Ovary (tissue), 9 donors: ENCODE results near the gene GATA1. TPM values are rescaled to one million over a fixed set of nuclear protein-coding genes. Genes with fewer than 3 reads are reported as not detected.

ENCODE experiments used
- DNase-seq, 5 donors: peaks; one replicate each; pipeline ENCODE4 v3.0.0-alpha.2; 2019 to 2020
- H3K27ac ChIP-seq, 2 donors: fragments of 200-600 bp; one replicate each; pipeline versions ENCODE4 v1.5.1 to v1.8.0; 2019 to 2022
- H3K27me3 ChIP-seq: fragments of 200-600 bp; one replicate; pipeline ENCODE4 v1.8.0; 2022
- H3K36me3 ChIP-seq: fragments of 200-600 bp; sonication (generic); one replicate; pipeline ENCODE4 v1.5.1; 2019
- H3K4me1 ChIP-seq: one replicate; pipeline ENCODE4 v1.8.1; 2013; ENCODE audit warnings: mild to moderate bottlenecking, moderate library complexity; ENCODE audit not compliant: insufficient read depth
- H3K4me3 ChIP-seq: fragments of 200-600 bp; sonication (generic); one replicate; pipeline ENCODE4 v1.5.1; 2017
- H3K9me3 ChIP-seq, 2 donors: fragments of 200-600 bp in 1 of 2; sonication (generic) in 1 of 2; one replicate each; pipeline versions ENCODE4 v1.5.1 to v1.8.1; 2013 to 2019; ENCODE audit warnings: mild to moderate bottlenecking in 1 of 2, moderate library complexity in 1 of 2
- EP300 ChIP-seq: sonication (generic); formaldehyde crosslinking; IDR thresholded peaks from one replicate; pipeline ENCODE4 v1.6.1; 2017; ENCODE audit warnings: antibody characterized with exemption
- POLR2A ChIP-seq: fragments of 450-650 bp; IDR thresholded peaks from one replicate; pipeline ENCODE4 v1.6.1; 2017; ENCODE audit warnings: antibody characterized with exemption, mild to moderate bottlenecking, moderate library complexity
- WGBS, 3 donors: extraction: QIAGEN DNeasy Blood & Tissue Kit in 1 of 3; methylation state at CpG; one replicate each; pipeline versions ENCODE4 v1.1.5 to v1.1.7; 2013 to 2017; 5-methylcytosine and 5-hydroxymethylcytosine counted together
- intact Hi-C, 4 donors: fragments of 100-400 bp; cut with DNase I; formaldehyde crosslinking; loops; one replicate each; pipeline versions ENCODE4 v1.11.0 to v1.15.1; 2022 to 2023
- polyA plus RNA-seq, 2 donors: library from polyadenylated mRNA; stranded (reverse); fragments of 200-250 nt in 1 of 2; fragments of 350-450 nt in 1 of 2; fragmentation: Illumina TruSeq in 1 of 2; extraction: RNeasy Lipid Tissue Mini Kit (QIAGEN cat#74804) in 1 of 2; gene quantifications; one replicate each; pipeline ENCODE4 v1.2.3, GENCODE V29; 2013 to 2014
- total RNA-seq, 7 donors: library from RNA; depleted of rRNA in 2 of 7; stranded (reverse); fragments of >200 nt in 2 of 7; fragmentation: NEBNext Ultra II Directional in 3 of 7; extraction: Animal tissue kit (Norgen Biotek cat#: 25700) in 3 of 7; gene quantifications; one replicate each; pipeline versions ENCODE4 v1.1.0 to v1.2.4, GENCODE V29; 2016 to 2023
- TF ChIP-seq, protein P1 (sequence below), 3 donors: fragments of 450-650 bp in 2 of 3; fragments of 200-600 bp in 1 of 3; IDR thresholded peaks; one replicate each; pipeline versions ENCODE4 v1.5.1 to v1.8.0; 2016 to 2022; ENCODE audit warnings: antibody characterized with exemption in 3 of 3, mild to moderate bottlenecking in 1 of 3
- donor health status: DM: no; HTN: no; CAD: no; lungs with moderate emphysema.
- donor health status: DM: no; HTN: no; CAD: no.
- donor health status: Bipolar disorder and iron deficiency.
- donor health status: DM: yes; HTN: yes; CAD: no.
- donor health status: DM: no; HTN: no; CAD: no.
- donor health status: DM: yes; HTN: yes; CAD: no.

The GATA1 gene
- total and polyA plus RNA-seq, 9 donors, result 0.08 to 0.46 TPM; not detected in 7

DNA sequence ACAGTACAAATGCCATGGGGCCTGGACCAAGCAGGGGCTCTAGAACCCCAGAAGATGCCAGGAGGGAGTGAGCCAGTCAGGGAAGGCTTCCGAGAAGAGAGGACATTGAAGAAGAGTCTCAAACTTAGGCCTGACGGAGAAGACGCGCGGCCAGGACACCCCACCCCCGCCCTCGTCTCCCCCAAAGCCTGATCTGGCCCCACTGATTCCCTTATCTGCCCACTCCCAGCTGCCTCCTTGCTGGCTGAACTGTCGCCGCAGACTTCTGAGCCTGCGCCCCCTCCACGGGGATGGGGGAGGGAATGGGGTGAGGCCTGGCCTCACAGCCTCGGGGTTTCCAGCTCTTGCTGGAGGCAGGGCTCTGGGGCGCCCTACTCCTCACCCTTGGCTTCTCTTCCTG lies 3.6 kb upstream of the GATA1 start:
- 58 to 75% (median 69%) methylated on average over 13 of the region's 13 CpGs for WGBS, 3 donors
- Histone ChIP-seq H3K4me1 (no peaks in the 10 kb centered on the region), H3K9me3 (no peaks in the 10 kb centered on the region), H3K27me3 (no peaks in the 10 kb centered on the region), H3K4me3 (no peak overlapping the region), H3K27ac (no peak overlapping the region), H3K36me3 (no peaks in the 10 kb centered on the region)
- TF ChIP-seq EP300 (no peak), POLR2A (no peak)
- TF ChIP-seq, protein P1, sequence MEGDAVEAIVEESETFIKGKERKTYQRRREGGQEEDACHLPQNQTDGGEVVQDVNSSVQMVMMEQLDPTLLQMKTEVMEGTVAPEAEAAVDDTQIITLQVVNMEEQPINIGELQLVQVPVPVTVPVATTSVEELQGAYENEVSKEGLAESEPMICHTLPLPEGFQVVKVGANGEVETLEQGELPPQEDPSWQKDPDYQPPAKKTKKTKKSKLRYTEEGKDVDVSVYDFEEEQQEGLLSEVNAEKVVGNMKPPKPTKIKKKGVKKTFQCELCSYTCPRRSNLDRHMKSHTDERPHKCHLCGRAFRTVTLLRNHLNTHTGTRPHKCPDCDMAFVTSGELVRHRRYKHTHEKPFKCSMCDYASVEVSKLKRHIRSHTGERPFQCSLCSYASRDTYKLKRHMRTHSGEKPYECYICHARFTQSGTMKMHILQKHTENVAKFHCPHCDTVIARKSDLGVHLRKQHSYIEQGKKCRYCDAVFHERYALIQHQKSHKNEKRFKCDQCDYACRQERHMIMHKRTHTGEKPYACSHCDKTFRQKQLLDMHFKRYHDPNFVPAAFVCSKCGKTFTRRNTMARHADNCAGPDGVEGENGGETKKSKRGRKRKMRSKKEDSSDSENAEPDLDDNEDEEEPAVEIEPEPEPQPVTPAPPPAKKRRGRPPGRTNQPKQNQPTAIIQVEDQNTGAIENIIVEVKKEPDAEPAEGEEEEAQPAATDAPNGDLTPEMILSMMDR (IDR thresholded peaks at IDR 0.05), result no peak
- intact Hi-C loops, result no loop called here
- no peak for DNase-seq

DNA sequence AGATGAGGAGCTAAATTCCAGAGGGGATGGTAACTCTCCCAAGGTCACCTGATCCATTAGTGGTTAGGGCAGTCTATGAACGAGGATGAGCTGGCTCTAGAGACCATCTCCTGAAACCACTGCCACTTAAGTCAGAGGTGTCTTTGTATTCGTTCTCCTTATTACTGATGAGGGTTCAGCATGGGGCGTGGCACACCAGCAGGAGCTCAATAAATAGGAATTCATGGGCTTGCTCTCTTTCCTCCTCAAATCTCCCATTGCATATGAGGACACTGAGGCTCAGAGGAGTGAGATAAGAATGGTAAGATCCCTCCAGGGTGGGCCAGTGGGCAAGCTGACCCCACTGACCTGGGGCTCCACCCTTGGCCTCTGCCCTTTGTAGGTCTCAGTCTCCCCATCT lies 1.7 kb upstream of the GATA1 start:
- intact Hi-C loops, result no loop called here
- Histone ChIP-seq H3K36me3 (no peaks in the 10 kb centered on the region), H3K4me3 (no peak overlapping the region), H3K9me3 (no peaks in the 10 kb centered on the region), H3K27me3 (no peaks in the 10 kb centered on the region), H3K27ac (no peak overlapping the region), H3K4me1 (no peaks in the 10 kb centered on the region)
- no peak for TF ChIP-seq EP300
- TF ChIP-seq, protein P1 (IDR thresholded peaks at IDR 0.05), result no peak
- TF ChIP-seq POLR2A, result no peak
- WGBS, 3 donors, result 43 to 53% (median 47%) methylated on average over 3 of the region's 3 CpGs
- no peak for DNase-seq

DNA sequence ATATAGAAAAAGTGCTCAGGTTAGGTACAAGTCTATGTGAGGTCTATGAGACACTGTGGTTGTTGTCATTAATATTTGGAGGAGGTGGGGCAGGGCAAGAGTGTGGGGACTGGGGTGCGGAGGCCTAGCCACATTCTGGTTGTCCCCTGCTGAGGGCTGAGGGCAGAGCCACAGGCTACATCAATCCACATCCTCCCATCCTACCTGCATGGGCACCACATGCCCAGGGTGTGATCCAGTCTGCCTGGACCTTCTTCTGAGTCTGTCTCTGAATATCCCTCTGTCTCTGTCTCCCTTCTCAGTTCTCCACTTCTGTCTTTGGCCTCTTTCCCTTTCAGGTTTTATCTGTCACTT lies 1.2 kb upstream of the GATA1 start:
- 77 to 89% (median 78%) methylated on average over 1 of the region's 1 CpG for WGBS, 3 donors
- H3K9me3 ChIP-seq, result no peaks in the 10 kb centered on the region
- no peaks in the 10 kb centered on the region for H3K36me3 ChIP-seq
- H3K27ac ChIP-seq, result no peak overlapping the region
- H3K27me3 ChIP-seq, result no peaks in the 10 kb centered on the region
- H3K4me3 ChIP-seq, result no peak overlapping the region
- TF ChIP-seq, protein P1 (IDR thresholded peaks at IDR 0.05), result no peak
- TF ChIP-seq EP300, result no peak
- TF ChIP-seq POLR2A, result no peak
- no peaks in the 10 kb centered on the region for H3K4me1 ChIP-seq
- no peak for DNase-seq
- intact Hi-C loops, result no loop called here

DNA sequence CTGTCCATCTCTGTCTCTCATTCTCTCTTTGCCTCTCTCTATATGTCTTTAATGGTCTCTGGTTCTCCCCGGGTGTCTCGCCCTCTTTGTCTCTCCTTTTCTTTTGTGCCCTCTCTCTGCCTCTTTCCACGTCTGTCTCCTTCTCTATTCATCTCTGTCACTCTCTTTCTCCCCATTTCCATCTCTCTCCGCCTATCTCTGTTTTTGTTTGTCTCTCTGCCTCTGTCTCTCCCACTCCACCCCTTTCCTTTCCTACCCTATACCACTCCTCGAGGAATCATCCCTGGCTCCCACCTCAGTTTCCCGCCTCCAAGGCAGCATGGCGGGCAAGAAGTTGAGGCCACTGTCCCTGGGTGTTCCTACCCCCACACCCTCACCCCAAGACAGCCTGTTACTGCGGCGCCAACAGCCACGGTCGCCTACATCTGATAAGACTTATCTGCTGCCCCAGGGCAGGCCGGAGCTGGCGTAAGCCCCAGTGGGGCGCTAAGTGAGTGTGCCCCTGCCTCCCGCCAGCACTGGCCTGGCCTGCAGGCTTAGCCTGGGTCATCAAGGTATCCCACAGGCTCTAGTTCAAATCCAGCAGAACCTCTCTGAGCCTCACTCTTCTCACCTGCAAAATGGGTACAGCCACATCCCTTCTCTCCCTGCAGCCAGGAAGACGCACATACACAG lies 713 bp upstream of the GATA1 start:
- intact Hi-C loops, result no loop called here
- no peaks in the 10 kb centered on the region for H3K36me3 ChIP-seq
- no peak overlapping the region for H3K27ac ChIP-seq
- WGBS, 3 donors, result 75 to 79% (median 76%) methylated on average over 16 of the region's 16 CpGs
- TF ChIP-seq EP300, result no peak
- TF ChIP-seq, protein P1 (IDR thresholded peaks at IDR 0.05), result no peak
- TF ChIP-seq POLR2A, result no peak
- H3K27me3 ChIP-seq, result no peaks in the 10 kb centered on the region
- no peaks in the 10 kb centered on the region for H3K9me3 ChIP-seq
- no peak for DNase-seq
- no peaks in the 10 kb centered on the region for H3K4me1 ChIP-seq
- no peak overlapping the region for H3K4me3 ChIP-seq
